Measurements from ENCODE around the gene NOD1.
"Not testable (repeated sequence)": the region's sequence is repeated elsewhere in the genome, so short reads cannot be mapped to it uniquely, and the experiment has no call there.

The NOD1 gene

GRCh38 chr7:30420080-30420479 lies 58.5 kb downstream of the NOD1 start:
- not testable (repeated sequence) for DNase-seq (ENCODE audit: low read depth)

GRCh38 chr7:30413864-30414263 lies 64.7 kb downstream of the NOD1 start:
- no peak for DNase-seq (ENCODE audit: low read depth)

GRCh38 chr7:30412782-30413504 lies 65.6 kb downstream of the NOD1 start:
- no peak for DNase-seq (ENCODE audit: low read depth)

GRCh38 chr7:30411897-30412296 lies 66.7 kb downstream of the NOD1 start:
- DNase-seq (ENCODE audit: low read depth), result no peak

DNA sequence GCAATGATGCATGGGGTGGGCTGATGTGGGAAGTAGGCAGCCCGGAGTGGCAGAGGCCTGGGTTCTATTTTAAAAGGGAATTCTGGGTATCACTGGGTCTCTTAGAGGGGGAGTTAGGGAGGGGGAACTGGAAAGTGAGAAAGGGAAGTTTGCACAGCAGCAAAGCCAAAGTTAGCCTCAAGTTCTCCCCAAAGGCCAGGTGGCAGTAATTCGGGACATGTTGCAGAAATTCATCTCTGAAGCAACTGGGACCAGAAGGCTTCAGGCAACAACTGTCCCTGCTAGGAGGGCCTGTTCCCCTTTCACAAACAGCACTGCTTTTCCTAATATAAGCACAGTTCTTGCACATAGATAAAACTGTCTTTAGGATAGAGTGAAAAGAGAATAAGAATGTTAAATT lies 67.4 kb downstream of the NOD1 start:
- no peak for DNase-seq (ENCODE audit: low read depth)

- DNase-seq (ENCODE audit: low read depth), result no peak
These were observed 71.7 kb downstream of the NOD1 start for GRCh38 chr7:30406664-30407425.

DNA sequence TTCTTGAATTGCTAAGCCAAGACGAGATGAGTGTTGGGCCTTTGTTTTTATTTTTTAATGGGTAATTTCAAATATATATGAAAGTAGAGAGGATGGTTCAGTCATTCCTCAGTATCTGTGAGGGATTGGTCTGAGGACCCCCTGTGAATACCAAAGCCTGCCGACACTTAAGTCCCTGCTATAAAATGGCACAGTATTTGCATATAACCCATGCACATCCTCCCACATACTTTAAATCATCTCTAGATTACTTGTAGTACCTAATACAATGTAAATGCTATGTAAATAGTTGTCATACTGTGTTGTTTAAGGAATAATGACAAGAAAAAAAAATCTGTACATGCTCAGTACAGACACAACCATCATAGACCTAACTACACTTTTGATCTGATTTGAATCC lies 73.4 kb downstream of the NOD1 start:
- no peak for DNase-seq (ENCODE audit: low read depth)

DNA sequence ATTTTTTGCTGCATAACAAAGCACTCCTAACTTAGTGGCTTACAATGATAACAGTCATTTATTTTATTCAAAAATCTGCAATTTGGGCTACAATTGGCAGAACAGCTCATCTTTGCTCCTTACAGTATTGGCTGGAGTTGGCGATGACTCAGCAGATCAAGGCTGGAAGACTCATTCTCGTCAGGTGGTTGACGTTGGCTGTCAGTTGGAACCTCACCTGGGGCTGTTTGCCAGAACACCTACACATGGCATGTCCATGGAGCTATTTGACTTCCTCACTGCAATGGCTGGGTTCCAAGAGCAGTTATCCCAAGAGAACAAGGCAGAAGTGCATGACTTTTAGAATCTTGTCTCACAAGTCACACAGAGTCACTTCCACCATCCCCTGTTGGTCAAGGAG lies 75.1 kb downstream of the NOD1 start:
- DNase-seq (ENCODE audit: low read depth), result no peak

GRCh38 chr7:30396389-30396788 lies 82.2 kb downstream of the NOD1 start:
- no peak for DNase-seq (ENCODE audit: low read depth)

DNA sequence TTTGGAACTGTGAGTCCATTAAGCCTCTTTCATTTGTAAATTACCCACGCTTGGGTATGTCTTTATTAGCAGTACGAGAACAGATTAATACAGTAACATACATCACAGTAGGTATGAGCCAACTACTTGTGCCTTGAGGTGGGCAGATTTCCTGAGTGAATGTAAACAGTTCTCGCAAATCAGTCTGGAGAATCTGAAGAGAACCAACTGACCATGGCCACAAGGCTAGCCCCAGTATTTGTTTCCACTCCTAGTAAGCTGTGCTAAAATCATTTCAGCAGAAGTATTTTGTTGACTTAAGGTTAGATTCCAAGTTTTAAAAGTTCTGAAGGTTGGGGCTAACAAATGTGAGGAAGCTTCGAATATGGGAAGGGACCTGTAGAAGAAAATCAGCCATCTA lies 82.9 kb downstream of the NOD1 start:
- no peak for DNase-seq (ENCODE audit: low read depth)

DNA sequence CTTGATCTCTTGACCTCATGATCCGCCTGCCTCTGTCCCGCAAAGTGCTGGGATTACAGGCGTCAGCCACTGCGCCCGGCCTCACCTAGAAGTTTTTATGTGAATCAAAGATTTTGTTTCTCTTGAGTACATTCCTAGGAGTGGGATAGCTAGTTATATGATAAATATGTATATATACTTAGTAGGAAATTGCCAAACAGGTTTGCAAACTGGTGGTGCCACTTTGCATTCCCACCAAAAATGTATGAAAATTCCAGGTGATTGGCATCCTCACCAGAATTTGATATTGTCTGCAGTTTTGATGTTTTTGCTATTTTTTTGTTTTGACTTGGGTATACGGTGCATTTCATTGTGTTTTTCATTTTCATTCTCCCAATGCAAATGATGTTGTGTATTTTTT lies 86.8 kb downstream of the NOD1 start:
- DNase-seq (ENCODE audit: low read depth), result no peak

GRCh38 chr7:30390736-30391636 lies 87.6 kb downstream of the NOD1 start:
- DNase-seq (ENCODE audit: low read depth), result no peak

GRCh38 chr7:30389791-30390190 lies 88.8 kb downstream of the NOD1 start:
- no peak for DNase-seq (ENCODE audit: low read depth)

DNA sequence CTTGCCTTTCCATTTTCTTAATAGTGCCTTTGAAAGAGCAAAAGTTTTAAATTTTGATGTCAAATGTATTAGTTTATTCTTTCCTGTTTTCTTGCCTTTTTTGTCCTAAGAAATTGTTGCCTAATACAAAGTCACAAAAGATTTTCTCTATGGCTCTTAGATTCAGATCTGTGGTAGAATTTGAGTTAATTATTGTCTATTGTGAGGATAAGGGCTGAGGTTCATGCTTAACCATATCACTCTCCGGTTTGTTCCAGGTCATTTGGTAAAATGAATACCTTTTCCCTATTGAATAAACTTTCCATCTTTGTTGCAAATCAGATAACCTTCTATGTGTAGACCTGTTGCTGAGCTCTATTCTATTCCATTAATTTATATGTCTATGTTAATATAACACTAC lies 96.0 kb downstream of the NOD1 start:
- no peak for DNase-seq (ENCODE audit: low read depth)

GRCh38 chr7:30380824-30381223 lies 97.8 kb downstream of the NOD1 start:
- DNase-seq (ENCODE audit: low read depth), result not testable (repeated sequence)

DNA sequence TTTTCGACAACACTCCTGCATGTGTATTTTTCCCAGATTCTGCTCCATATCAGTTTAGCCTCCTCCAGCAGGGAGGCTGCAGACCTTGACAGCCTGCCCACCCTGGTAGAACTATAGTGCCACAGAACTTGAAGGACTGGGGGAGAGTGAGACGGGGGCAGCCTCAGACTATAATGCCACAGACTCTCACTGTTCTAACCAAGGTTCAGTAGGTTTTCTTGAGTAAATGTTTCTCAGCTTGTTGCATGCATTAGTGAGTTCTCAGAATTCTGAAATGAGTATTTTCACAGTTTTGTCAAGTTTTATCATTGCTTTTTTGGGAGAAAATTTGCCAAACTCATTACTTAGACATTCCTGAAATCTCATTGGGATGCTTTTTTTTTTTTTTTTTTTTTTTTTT lies 98.3 kb downstream of the NOD1 start:
- no peak for DNase-seq (ENCODE audit: low read depth)

DNA sequence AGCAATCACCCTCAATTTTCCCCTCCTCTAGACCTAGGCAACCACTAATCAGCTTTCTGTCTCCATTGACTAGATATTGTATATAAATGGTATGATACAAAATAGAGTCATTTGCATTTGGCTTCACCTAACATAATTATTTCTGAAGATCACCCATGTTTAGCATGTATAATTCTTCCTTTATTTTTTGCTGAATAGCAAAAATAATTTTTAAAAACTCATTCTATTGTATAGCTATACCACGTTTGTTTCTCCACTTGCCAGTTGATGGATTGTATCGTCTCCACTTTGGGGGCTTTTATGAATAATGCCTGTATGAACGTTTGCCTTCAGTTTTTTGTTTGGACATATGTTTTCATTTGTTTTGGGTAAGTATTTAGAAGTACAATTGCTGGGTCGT lies 98.8 kb downstream of the NOD1 start:
- no peak for DNase-seq (ENCODE audit: low read depth)

- no peak for DNase-seq (ENCODE audit: low read depth)
These were observed 99.5 kb downstream of the NOD1 start for GRCh38 chr7:30379131-30379530.

DNA sequence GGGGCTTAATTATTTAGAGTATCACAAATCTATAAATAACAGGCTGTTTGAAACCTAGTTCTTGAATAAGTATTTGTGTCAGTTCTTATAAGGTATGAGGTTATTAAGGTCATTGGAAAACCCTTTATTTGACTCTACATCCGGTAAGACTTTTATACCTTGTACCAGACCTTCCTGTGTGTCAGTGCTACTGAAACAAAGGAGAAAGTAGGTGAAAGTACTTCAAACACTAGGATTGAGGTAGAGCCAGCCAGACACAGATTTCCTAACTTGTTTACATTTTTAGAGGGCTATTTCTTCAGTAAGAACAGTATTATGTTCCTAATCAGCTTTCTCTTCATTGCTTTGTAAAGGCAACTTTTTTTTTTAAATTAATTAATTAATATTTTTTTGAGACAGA lies 100.3 kb downstream of the NOD1 start:
- no peak for DNase-seq (ENCODE audit: low read depth)
